GM19099 (cell line): ENCODE results near the gene PTPRH.

Source experiments
- POLR2A ChIP-seq: IDR thresholded peaks from 3 replicates; pipeline ENCODE4 v1.6.1; 2011; ENCODE audit warnings: low read depth; ENCODE audit not compliant: insufficient read length; ENCODE audit errors: extremely low read depth

The PTPRH gene

DNA sequence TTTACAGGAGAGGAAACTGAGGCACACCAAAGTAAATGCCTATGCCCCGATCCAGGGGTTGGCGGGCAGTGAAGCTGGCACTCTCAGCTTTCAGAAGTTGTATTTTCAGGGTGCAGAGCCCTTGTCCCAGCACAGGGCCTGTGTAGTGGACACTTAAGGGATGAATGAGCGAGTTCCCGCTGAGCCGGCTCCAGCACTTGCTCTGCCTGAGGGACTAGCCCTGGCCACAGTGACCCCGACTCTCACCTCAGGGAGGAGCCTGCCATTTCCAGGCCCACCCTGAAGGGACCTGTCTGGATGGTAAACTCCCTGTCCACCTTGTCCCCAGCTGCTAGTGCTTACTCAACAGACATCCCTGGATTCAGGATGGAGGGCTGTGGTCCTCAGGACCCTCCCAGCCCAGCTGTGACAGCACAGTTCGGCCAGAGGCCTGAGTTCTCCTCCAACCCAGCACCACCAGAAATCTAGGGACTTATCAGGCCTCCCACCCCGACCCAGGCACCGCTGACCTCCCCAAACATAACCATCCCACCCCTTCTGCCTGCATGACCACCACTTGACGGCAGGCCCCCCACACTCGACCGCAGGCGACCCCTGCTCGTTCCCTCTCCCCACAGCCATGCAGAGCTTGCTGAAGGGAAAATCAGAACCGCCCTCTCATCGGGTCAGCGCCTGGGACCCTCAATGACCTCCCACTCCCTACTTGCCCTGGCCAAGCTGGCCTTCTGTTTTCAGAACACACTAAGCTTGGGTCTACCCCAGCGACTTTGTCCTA is 41.1 kb upstream of the PTPRH start:
- no peak for TF ChIP-seq POLR2A

DNA sequence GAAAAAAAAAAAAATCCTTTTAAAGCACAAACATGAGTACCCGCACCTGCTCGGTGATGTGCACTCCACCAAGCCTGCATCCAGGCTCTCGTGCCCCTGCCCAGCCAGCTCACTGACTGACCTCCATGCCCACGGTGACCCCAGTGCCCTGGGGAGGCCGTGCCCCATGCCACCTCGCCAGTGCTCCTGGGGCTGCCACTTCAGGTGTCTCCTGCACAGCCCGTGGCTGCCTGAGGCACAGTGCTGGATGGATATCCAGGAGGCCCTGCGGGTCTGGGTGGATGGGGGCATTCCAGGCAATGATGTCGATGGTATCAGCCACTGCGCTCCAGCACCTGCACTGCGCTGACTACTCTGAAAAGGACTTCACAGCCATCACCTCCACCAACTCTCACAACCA is 40.5 kb upstream of the PTPRH start:
- no peak for TF ChIP-seq POLR2A

DNA sequence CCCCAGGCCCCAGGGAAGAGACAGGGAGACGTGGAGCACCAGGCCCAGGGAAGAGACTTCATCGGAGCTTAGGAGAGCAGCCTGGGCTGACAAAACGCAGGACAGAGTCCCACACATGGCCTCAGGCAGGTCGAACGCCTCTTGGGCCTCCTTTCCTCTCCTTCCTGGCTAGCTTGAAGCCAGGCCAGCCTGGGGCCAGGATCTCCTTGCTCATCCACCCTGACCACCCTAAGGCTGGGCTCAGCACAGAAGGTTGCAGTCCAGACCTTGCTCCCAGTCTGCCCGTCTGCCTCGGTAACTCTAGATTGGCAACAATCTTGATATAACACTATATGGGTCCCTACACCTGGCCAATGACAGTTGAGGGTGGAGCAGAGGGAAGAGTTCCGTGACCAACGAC is 39.4 kb upstream of the PTPRH start:
- TF ChIP-seq POLR2A: no peak

DNA sequence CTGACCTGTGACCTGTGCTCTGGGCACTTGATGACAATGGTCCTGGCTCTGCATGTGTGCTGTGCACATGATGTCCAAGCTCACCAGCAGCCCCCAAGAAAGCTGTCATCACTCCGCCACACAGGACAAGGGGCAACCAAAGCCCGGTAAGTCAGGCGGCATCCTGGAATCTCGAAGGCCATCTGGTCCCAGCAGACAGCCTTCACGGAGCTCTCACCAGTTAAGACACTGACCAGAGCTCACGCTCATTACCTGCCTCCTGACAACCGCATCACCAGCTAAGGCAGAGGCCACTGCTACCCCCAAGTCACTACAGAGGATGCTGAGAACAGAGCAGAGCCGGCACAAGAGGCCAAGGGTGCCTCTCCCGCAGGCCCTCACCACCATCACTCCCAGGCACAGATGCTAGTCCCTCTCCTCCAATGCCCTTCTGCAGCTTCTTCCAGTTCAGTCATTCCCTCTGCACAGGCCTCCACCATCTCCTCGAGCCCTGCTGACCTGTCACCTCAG is 38.9 kb upstream of the PTPRH start:
- TF ChIP-seq POLR2A: no peak

DNA sequence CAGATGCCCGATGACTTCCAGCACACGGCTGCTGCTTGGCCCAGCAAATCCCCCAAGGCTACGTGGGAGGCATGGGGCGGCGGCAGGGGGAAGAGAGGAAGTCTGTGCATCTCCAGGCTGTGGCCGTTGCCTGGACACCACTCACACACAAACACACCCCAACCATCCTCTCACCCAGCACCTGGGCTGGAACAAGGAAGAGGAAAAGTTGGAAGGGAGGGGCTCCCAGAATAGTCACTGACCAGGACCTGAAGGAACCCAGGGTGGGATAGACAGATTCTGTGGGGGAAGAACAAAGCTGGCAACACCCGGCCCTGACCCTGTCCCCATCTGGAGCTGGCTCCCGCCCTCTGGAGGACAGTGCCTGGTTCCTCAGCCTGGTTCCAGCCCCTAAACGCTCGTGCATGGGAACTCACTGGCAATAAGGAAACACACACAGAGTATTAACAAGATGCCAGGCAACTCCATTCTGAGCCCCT is 38.4 kb upstream of the PTPRH start:
- TF ChIP-seq POLR2A: no peak

DNA sequence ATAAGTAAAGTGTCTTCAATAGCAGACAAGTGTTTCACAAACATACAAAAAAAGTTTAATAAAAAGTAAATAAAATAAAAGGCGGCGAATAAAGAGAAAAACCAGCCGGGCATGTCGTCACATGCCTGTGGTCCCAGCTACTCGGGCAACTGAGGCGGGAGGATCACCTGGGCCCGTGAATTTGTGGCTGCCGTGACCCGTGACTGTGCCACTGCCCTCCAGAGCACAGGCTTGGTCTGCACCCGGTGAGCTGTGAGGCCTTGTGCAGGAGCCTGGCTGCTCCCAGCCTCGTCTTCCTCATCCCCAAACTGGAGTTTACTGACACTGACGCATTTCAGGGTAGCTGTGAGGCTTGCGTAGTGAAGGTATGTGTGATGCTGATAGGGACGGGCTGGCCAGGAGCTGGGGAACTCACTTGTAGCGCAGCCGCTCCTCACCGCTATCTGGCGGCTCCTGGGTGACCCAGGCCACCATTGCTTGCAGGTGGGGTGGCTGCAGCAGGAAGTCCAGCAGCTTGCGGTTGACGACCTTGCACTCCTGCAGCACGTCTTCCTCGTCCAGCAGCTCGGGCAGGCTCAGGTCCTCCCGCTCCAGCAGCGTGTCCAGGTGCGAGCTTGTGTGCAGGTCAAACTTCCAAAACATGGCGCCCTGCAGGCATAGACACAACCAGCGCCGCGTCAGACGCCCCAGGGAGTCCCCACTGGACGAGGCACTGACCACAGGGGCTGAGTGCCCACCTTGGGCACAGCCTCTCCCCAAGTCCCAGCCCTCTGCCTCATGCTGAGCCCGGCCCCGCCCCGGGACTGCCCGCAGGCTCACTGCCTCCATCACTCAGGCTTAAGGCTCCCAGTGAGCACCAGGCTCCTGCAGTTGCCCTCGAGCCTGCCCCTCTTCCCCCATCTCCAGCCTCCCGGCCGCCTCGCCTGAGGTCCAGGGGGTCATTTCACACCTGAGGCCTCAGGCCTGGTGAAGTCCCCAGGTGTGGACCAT is 37.5 kb upstream of the PTPRH start:
- no peak for TF ChIP-seq POLR2A

DNA sequence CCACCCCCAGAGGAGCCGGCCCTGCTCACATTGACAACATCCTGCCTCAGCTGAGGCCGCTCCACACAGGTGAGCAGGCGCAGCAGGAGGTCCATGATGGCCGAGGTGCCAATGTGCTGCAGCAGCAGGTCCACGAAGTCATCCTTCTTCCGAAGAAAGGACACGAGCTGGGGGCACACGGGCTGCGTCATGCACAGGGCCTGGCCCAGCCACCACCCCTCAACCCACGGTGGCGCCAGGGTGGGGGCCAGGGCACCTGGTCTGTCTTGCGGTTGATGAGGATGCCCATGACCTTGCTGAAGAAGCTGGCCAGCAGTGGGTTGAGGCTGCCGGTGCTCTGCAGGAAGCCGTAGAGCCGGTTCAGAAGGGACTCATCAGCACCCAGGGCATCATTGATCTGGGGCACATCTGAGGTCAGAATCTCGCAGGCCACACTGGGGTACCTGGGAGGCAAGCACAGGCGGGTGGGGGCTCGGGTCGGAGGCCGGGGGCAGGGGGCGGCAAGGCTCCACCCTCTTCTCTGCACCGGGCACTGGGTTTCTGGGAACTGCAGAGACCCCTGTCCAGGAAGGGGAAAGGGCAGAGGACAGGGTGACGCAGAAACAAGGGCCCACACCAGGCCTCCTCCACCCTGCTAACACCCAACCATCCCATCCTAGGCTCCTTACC is 36.1 kb upstream of the PTPRH start:
- no peak for TF ChIP-seq POLR2A

DNA sequence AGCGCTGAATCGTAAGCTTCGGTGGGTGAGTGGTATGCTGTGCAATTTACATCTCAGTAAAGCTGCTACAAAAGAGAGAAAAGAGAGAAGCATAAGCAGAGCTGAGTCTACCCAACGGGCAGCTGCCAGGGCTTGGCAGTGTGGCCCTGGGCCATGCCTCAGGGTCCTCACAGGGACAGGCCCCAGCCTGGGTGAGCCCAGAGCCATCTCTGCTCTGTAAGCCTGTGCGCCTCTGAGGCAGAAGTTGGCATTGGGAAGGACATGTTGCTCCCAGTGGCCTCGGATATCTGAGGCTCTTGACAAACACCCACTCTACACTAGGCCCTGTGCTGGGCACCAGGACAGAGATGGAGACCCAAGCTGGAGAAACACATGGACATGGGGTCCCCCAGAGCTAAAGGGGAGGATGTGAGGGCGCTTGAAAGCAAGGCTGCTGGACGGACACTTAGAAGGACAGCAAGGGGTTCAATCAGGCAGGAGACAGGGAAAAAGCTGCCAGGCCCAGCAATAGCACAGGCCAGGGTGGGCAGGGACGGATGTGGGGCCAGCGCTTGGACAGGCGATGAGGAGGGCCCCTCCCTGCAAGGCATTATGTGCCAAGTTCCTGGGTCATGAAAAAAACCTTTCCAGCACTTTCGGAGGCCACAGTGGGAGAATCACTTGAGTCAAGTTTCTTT is 34.8 kb upstream of the PTPRH start:
- TF ChIP-seq POLR2A: no peak

DNA sequence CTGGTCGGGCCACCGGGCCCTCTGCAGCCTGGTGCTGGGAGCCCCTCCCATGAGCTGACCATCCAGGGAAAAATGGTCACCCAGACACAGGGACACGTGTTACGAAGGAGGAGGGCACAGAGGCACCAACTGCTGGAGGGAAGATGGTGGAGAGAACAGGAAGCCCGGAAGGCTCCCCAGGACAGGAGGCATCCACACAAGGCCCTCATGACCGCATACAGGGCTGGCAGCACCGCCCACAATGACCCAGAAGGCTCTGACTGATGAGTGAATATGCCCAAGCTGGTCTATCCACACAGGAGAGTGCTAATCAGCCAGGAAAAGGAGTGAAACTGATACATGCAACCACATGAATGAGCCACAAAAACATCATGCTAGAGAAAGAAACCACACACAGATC is 33.2 kb upstream of the PTPRH start:
- TF ChIP-seq POLR2A: no peak

DNA sequence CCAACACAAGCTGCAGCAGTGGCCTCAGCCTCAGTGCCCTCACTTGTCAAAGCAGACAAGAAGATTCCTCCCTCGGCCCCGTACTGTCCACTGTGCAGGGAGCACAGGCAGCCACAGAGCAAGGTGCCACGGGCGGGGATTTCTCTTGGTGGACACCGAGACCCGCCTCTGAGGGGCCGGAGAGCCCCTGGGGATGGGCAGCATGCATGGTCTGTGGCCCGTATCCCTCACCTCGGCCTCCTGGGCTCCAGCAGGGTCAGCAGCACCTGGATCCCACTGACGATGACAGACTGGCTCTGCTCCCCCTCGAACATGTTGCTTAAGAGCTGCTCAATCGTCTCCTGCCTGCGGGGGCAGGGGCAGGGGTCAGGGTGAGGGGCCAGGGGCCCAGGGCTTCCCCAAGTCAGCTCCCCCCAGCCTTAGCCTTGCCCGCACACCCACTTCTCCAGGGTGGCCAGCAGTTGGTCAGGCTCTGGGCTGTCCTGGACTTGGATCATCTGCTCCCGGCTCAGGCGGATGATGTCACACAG is 32.7 kb upstream of the PTPRH start:
- no peak for TF ChIP-seq POLR2A

DNA sequence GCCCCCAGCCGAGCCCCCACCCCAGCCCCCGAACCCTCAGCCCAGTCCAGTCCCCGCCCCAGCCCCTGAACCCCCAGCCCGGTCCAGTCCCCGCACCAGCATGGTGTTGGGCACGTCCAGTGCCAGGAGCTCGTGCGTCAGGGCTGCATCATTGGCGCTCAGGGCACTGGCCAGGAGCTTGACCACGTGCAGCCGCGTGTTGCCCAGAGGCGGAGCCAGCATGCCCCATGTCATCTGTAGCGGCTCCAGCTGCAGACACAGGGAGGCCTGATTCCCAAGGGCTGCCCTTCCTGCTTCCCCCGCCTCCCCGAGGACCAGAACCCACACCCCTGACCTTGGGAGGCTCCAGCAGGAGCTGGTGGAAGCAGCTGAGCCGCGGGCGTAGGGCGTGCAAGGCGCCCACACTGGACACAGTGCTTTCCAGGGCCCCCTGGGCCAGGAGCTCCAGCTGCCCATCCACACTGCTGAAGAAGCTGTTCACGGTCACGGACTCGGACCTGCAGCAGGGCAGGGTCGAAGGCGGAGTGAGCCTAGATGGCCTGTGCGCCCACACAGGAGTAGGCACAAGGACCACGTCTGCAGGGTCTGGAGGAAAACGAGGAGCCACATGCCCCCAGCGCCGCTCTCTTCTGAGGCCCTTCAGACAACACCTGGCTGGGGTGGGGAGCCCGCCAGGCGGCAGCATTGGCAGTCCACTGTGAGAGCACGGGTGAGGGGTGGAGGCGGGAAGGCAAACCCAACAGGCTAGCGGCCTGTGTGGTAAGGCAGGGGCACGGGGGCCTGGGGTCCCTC is 32.0 kb upstream of the PTPRH start:
- no peak for TF ChIP-seq POLR2A

DNA sequence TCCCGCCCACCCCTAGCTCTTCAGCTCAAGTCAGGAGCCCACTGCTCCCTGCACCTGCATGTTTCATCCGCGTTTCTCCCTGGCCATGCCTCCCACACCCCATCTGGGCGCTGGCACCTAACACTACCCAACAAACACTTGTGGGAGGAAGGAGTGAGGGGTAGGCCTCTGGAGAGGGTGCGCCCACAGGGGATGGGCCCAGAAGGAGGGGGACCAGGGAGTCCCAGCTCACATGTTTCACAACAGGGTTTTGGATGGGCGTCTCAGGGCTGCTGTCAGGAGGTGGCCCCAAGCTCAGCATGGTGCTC is 31.4 kb upstream of the PTPRH start:
- TF ChIP-seq POLR2A: no peak

DNA sequence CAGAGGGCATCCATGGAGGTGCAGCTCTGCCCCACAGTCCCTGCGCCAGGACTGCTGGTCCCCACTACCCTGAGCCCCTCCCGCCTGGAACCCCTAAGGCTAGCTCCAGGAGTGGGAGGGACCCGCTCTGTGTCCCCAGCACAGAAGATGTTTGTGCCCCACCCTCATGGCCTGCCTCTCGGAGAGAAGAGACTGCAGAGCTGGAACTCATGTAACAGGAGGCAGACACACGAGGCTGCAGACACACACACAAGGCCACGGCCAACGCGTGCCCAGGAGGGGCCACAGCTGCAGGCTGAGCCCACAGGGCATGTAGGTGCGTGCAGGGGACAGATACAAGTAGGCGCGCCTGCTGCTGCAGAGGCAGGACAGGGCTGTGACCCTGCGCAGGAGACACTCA is 29.7 kb upstream of the PTPRH start:
- no peak for TF ChIP-seq POLR2A

DNA sequence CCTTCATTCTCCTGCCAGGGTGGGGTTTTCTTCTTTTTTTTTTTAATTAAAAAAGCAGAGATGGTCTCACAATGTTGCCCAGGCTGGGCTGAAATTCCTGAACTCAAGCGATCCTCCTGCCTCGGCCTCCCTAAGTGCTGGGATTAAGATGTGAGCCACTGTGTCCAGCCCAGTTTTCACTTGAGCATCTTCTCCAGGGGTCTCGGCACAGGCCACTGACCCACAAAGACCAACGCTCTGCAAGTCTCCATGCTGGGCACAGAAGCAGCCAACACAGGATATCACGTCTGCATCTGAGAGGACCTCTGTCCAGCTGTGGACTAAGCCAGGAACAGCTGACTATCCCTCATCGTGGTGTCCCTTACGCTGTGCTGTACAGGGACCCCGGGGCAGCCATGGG is 28.7 kb upstream of the PTPRH start:
- TF ChIP-seq POLR2A: no peak

DNA sequence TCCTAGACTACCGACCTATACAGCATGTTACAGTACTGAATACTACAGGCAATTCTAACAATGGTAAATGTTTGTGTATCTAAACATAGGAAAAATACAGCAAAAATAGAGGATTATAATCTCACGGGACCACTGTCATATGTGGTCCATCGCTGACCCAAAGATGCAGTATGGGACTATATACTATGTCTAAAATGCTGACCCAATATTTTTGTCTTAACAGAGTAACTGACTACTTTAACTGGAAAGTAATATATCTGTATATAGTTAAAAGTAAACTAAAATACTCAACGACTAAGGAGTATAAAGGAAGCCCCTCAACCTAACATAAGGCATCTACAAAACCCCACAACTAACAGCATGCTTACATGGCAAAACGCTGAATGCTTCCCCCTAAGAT is 23.7 kb upstream of the PTPRH start:
- TF ChIP-seq POLR2A: no peak

DNA sequence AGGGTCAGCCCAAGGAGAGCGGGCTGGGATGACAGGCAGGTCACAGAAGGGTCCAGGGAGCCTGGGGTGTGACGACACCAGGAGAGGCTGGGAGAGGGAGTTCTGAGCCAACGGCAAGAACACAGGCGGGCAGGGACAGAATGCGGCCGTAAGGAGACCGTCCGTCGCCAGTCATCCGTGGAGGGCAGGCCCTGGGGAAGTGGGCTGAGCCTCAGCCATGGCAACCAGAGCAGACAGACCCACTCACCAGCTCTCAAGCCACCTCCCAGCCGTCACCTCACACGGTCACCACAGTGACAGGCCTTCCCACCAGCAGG is 22.9 kb upstream of the PTPRH start:
- TF ChIP-seq POLR2A: no peak
